ENCODE measurements around the gene IFT172.

DNA sequence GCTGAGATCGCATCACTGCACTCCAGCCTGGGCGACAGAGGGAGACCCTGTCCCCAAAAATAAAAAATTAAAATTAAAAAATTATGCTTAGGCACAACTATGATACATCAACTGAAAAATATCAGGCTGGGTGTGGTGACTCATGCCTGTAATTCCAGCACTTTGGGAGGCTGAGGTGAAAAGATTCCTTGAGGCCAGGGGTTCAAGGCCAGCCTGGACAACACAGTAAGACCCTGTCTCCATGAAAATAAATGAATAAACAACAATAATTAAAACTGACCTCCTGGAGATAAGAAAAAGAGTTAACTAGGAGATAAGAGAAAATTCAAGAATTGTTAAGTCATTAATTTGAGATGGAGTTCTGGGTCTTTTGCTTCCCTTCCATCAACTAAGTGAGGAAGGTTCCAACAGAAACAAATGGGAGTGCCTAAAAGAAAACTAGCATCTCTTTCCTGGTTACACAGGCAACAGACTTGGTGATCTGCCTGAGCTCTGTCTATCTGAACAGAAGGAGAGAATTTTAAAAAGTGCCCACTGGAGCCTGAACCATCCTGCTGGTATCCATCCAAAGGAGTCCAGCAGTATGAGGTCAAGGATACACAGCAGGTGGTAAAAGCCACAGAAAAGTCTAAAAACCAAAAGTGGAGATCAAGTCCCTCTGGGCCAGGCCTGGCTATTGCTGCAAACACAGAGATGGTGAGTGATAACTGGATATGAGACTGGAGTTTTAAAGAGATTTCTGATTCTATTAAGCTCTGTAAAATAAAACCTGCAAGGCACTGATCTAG is 89.0 kb downstream of the IFT172 start:
- no peak for TF ChIP-seq EP300 (IDR thresholded peaks at IDR 0.05)
- no peak for TF ChIP-seq POLR2A (IDR thresholded peaks at IDR 0.05; ENCODE audit: low read depth)
- TF ChIP-seq, protein P1, sequence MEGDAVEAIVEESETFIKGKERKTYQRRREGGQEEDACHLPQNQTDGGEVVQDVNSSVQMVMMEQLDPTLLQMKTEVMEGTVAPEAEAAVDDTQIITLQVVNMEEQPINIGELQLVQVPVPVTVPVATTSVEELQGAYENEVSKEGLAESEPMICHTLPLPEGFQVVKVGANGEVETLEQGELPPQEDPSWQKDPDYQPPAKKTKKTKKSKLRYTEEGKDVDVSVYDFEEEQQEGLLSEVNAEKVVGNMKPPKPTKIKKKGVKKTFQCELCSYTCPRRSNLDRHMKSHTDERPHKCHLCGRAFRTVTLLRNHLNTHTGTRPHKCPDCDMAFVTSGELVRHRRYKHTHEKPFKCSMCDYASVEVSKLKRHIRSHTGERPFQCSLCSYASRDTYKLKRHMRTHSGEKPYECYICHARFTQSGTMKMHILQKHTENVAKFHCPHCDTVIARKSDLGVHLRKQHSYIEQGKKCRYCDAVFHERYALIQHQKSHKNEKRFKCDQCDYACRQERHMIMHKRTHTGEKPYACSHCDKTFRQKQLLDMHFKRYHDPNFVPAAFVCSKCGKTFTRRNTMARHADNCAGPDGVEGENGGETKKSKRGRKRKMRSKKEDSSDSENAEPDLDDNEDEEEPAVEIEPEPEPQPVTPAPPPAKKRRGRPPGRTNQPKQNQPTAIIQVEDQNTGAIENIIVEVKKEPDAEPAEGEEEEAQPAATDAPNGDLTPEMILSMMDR (IDR thresholded peaks at IDR 0.05) = no peak
- TF ChIP-seq POLR2AphosphoS5 (IDR thresholded peaks at IDR 0.05) = no peak

All from esophagus muscularis mucosa (tissue), 4 donors.